ENCODE results near the gene KRTAP10-12.
"Not testable (repeated sequence)": the region's sequence is repeated elsewhere in the genome, so short reads cannot be mapped to it uniquely, and the experiment has no call there.

KRTAP10-12 gene

GRCh38 chr21:44684077-44684476 lies 12.9 kb upstream of the KRTAP10-12 start:
- CTCF ChIA-PET = no interaction called here
- TF ChIP-seq, protein P1, sequence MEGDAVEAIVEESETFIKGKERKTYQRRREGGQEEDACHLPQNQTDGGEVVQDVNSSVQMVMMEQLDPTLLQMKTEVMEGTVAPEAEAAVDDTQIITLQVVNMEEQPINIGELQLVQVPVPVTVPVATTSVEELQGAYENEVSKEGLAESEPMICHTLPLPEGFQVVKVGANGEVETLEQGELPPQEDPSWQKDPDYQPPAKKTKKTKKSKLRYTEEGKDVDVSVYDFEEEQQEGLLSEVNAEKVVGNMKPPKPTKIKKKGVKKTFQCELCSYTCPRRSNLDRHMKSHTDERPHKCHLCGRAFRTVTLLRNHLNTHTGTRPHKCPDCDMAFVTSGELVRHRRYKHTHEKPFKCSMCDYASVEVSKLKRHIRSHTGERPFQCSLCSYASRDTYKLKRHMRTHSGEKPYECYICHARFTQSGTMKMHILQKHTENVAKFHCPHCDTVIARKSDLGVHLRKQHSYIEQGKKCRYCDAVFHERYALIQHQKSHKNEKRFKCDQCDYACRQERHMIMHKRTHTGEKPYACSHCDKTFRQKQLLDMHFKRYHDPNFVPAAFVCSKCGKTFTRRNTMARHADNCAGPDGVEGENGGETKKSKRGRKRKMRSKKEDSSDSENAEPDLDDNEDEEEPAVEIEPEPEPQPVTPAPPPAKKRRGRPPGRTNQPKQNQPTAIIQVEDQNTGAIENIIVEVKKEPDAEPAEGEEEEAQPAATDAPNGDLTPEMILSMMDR (IDR thresholded peaks at IDR 0.05; ENCODE audit: insufficient read depth, low read length, missing control alignments) = no peak

GRCh38 chr21:44684483-44684882 lies 12.5 kb upstream of the KRTAP10-12 start:
- TF ChIP-seq, protein P1 (IDR thresholded peaks at IDR 0.05; ENCODE audit: insufficient read depth, low read length, missing control alignments) = no peak
- CTCF ChIA-PET = no interaction called here
- no peak overlapping the region for H3K4me3 ChIP-seq (ENCODE audit: low read depth, low read length)
- DNase-seq (ENCODE audit: low read depth, low spot score) = no peak
- POLR2A ChIA-PET = no interaction called here

More at GRCh38 chr21:44684077-44684476, 12.9 kb upstream of the KRTAP10-12 start:
- POLR2A ChIA-PET = no interaction called here
- DNase-seq (ENCODE audit: low read depth, low spot score) = no peak
- no peak overlapping the region for H3K4me3 ChIP-seq (ENCODE audit: low read depth, low read length)

GRCh38 chr21:44685050-44685449 lies 11.9 kb upstream of the KRTAP10-12 start:
- POLR2A ChIA-PET; H3K4me3 ChIP-seq (ENCODE audit: low read depth, low read length); DNase-seq (ENCODE audit: low read depth, low spot score); CTCF ChIA-PET: not testable (repeated sequence)

GRCh38 chr21:44686000-44686781 lies 10.8 kb upstream of the KRTAP10-12 start:
- no peak overlapping the region for H3K4me3 ChIP-seq (ENCODE audit: low read depth, low read length)
- DNase-seq (ENCODE audit: low read depth, low spot score) = no peak
- TF ChIP-seq, protein P1 (IDR thresholded peaks at IDR 0.05; ENCODE audit: insufficient read depth, low read length, missing control alignments) = no peak
- ChIA-PET POLR2A (no interaction called here), CTCF (no interaction called here)

DNA sequence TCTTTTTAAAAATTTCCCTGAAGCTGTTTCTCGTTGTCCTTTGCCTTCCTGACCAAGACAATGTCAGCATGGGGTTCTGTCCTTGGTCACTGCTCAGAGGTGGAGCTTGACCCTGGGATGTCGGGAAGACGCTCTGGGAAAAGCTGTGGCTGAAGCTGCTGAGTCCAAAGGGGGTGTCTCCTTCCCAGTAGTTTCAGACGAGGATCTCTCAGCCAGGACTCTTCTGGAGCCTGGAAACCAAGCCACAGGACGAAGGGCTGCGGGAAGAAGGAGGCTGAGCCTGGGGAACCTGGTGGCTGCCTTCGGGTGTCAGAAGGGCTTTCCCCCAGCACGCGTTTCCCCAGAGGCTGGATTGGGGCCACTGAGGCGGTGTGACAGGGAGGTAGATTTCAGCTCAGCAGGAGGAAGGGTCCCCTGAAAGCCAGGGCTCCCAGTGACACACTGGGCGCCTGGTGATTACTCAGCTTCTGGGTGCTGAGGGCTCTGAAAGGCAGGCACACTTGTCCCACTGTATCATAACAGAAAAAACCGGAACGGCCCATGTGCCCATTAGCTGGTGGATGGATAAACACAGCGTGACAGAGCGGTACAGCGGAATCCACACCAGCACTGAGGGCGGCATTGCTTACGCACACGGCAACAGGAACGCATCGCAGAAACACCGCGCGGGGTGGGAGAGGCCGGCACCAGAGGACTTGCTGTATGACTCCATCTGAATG lies 10.0 kb upstream of the KRTAP10-12 start:
- TF ChIP-seq, protein P1 (IDR thresholded peaks at IDR 0.05; ENCODE audit: insufficient read depth, low read length, missing control alignments) = no peak
- CTCF ChIA-PET = no interaction called here
- DNase-seq (ENCODE audit: low read depth, low spot score) = no peak
- POLR2A ChIA-PET = no interaction called here
- H3K4me3 ChIP-seq (ENCODE audit: low read depth, low read length) = no peak overlapping the region

DNA sequence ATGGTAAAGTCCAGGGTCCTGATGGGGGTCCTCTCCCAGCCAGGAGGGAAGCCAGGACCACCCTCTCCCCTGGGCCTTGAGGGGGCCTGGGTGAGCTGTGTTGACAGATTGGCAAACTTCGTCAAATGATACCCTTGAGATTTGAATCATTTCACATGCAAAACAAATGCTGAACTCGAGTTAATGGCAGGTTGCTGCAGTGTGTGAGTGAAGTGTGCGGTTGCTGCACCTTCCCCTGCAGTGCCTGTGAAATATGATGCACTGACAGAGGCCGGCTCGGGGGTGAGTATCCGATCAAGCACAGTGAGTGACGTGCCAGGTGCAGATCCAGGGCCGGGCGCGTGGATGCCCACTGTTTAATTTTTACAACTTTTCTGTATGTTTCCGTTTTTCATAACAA lies 9.3 kb upstream of the KRTAP10-12 start:
- no peak overlapping the region for H3K4me3 ChIP-seq (ENCODE audit: low read depth, low read length)
- CTCF ChIA-PET = no interaction called here
- POLR2A ChIA-PET = no interaction called here
- no peak for DNase-seq (ENCODE audit: low read depth, low spot score)
- TF ChIP-seq, protein P1 (IDR thresholded peaks at IDR 0.05; ENCODE audit: insufficient read depth, low read length, missing control alignments) = no peak

DNA sequence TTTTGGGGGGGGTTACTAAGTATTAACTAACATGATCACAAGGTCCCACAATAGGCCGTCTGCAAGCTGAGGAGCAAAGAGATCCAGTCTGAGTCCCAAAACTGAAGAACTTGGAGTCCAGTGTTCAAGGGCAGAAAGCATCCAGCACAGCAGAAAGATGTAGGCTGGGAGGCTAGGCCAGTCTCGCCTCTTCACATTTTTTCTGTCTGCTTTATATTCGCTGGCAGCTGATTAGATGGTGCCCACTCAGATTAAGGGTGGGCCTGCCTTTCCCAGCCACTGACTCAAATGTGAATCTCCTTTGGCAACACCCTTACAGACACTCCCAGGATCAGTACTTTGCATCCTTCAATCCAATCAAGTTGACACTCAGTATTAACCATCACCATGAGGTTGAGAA lies 7.2 kb upstream of the KRTAP10-12 start:
- DNase-seq (ENCODE audit: low read depth, low spot score); CTCF ChIA-PET; H3K4me3 ChIP-seq (ENCODE audit: low read depth, low read length); POLR2A ChIA-PET: not testable (repeated sequence)
